ENCODE measurements around the gene SNRPE. TPM values are rescaled to one million over a fixed set of nuclear protein-coding genes. Genes with fewer than 3 reads are reported as not detected.

SNRPE gene
- total and polyA plus RNA-seq, 2 of the 13 experiments (the other 11 are each of a cell fraction or from before 2014, with no cell fraction given), result 146 to 281 TPM

GRCh38 chr1:203861379-203862184, at the start of gene SNRPE (continued):
- peak; percentile 96 for TF ChIP-seq ZBTB40 (IDR thresholded peaks at IDR 0.05)
- TF ChIP-seq ZBTB40 (CRISPR knock-in tag; IDR thresholded peaks at IDR 0.05), result peak; percentile 92
- no peak for TF ChIP-seq ZNF138 (CRISPR knock-in tag; IDR thresholded peaks at IDR 0.05; ENCODE audit: low read depth)
- TF ChIP-seq GATAD2A (CRISPR knock-in tag; IDR thresholded peaks at IDR 0.05), result peak; percentile 64
- no peak for TF ChIP-seq ZNF180 (CRISPR knock-in tag; IDR thresholded peaks at IDR 0.05; ENCODE audit: borderline replicate concordance, low read depth)
- TF ChIP-seq ZNF543 (CRISPR knock-in tag; IDR thresholded peaks at IDR 0.05), result 0 out of 2 replicates have a peak, but pooled peaks have one; percentile 30
- no peak; the same call in 1 of the 2 replicates for TF ChIP-seq ZNF362 (CRISPR knock-in tag; IDR thresholded peaks at IDR 0.05; ENCODE audit: borderline replicate concordance)
- peak; percentile 99 for TF ChIP-seq YEATS2 (CRISPR knock-in tag; IDR thresholded peaks at IDR 0.05; ENCODE audit: borderline replicate concordance)
- no peak; the same call in 1 of the 2 replicates for TF ChIP-seq JUNB (CRISPR knock-in tag; IDR thresholded peaks at IDR 0.05; ENCODE audit: borderline replicate concordance)
- peak; percentile 78; the same call in 1 of the 2 replicates for TF ChIP-seq E2F2 (CRISPR knock-in tag; IDR thresholded peaks at IDR 0.05; ENCODE audit: borderline replicate concordance)
- no peak; the same call in 1 of the 2 replicates for TF ChIP-seq ZFP1 (CRISPR knock-in tag; IDR thresholded peaks at IDR 0.05)
- peak; percentile 68; the same call in 1 of the 2 replicates for TF ChIP-seq ZNF589 (CRISPR knock-in tag; conservative IDR thresholded peaks at IDR 0.05)
- peak; percentile 41; the same call in 1 of the 2 replicates for TF ChIP-seq FOXA1 (IDR thresholded peaks at IDR 0.05)
- TF ChIP-seq FOXA1 (CRISPR knock-in tag; IDR thresholded peaks at IDR 0.05), result peak; percentile 64
- peak; percentile 99 for TF ChIP-seq SPEN (CRISPR knock-in tag; IDR thresholded peaks at IDR 0.05; ENCODE audit: low read depth)
- TF ChIP-seq BATF2 (CRISPR knock-in tag; IDR thresholded peaks at IDR 0.05), result peak; percentile 70; the same call in 1 of the 2 replicates

All from HepG2 (cell line).